Lung (tissue), 12 donors: ENCODE data around the gene AP4M1. TPM values are rescaled to one million over a fixed set of nuclear protein-coding genes. Genes with fewer than 3 reads are reported as not detected.

ENCODE experiments used
- ATAC-seq: fragments of 200-7000 bp; cut with Tn5 transposase; one replicate; pipeline ENCODE4 v1.9.1; 2020; ENCODE audit warnings: moderate number of reproducible peaks; ENCODE audit not compliant: insufficient read depth, low FRiP score
- DNase-seq, 3 donors: peaks; one replicate each; pipeline ENCODE4 v3.0.0-alpha.2; 2013 to 2017
- H3K27ac ChIP-seq, 2 donors: one replicate each; pipeline ENCODE4 v1.5.1; 2013; ENCODE audit warnings: mild to moderate bottlenecking in 2 of 2, moderate library complexity in 2 of 2, control low read depth in 1 of 2, inconsistent platforms in 1 of 2, low read depth in 1 of 2, low read length in 1 of 2
- H3K27me3 ChIP-seq, 3 donors: one replicate each; pipeline ENCODE4 v1.5.1; 2013; ENCODE audit warnings: low read length in 2 of 3; ENCODE audit not compliant: control insufficient read depth in 3 of 3, insufficient read depth in 3 of 3
- H3K36me3 ChIP-seq, 4 donors: one replicate each; pipeline ENCODE4 v1.5.1; 2013; ENCODE audit warnings: low read length in 4 of 4, mild to moderate bottlenecking in 1 of 4, moderate library complexity in 1 of 4; ENCODE audit not compliant: control insufficient read depth in 4 of 4, insufficient read depth in 4 of 4
- H3K4me1 ChIP-seq, 5 donors: one replicate each; pipeline ENCODE4 v1.5.1; 2013; ENCODE audit warnings: low read length in 5 of 5, mild to moderate bottlenecking in 2 of 5, moderate library complexity in 1 of 5; ENCODE audit not compliant: control insufficient read depth in 5 of 5, insufficient read depth in 5 of 5
- H3K4me3 ChIP-seq: one replicate; pipeline ENCODE4 v1.5.1; 2013; ENCODE audit warnings: mild to moderate bottlenecking, control low read depth, moderate library complexity
- H3K9ac ChIP-seq, 2 donors: one replicate each; pipeline ENCODE4 v1.5.1; 2013; ENCODE audit warnings: low read length in 2 of 2, control low read depth in 1 of 2; ENCODE audit not compliant: insufficient read depth in 1 of 2
- H3K9me3 ChIP-seq, 4 donors: one replicate each; pipeline ENCODE4 v1.5.1; 2013; ENCODE audit warnings: low read length in 3 of 4, mild to moderate bottlenecking in 1 of 4, moderate library complexity in 1 of 4; ENCODE audit not compliant: control insufficient read depth in 4 of 4, insufficient read depth in 3 of 4
- WGBS, 2 donors: extraction: QIAGEN DNeasy Blood & Tissue Kit; methylation state at CpG; one replicate each; pipeline ENCODE4 v1.1.7; 2013; 5-methylcytosine and 5-hydroxymethylcytosine counted together
- polyA plus RNA-seq, 2 donors: library from polyadenylated mRNA; stranded (reverse); fragments of 200-250 nt; gene quantifications; one replicate each; pipeline ENCODE4 v1.2.1, GENCODE V29; 2013
- total RNA-seq, 2 donors: library from RNA; depleted of rRNA in 1 of 2; stranded (reverse); fragments of >200 nt in 1 of 2; gene quantifications; one replicate each; pipeline ENCODE4 v1.2.1, GENCODE V29; 2014 to 2021
- TF ChIP-seq, protein P1 (sequence below): IDR thresholded peaks from 2 replicates; pipeline ENCODE4 v1.5.1; 2012; ENCODE audit warnings: mild to moderate bottlenecking; ENCODE audit errors: control extremely low read depth, extremely low read depth
- donor health status: control.
- donor health status: control.
- donor health status: Bipolar disorder and iron deficiency.
- donor health status: healthy.
- donor health status: DM: yes; HTN: yes; CAD: no.

AP4M1 gene
- total and polyA plus RNA-seq, 4 donors: 14.8 to 24.2 (median 17.1) TPM

DNA sequence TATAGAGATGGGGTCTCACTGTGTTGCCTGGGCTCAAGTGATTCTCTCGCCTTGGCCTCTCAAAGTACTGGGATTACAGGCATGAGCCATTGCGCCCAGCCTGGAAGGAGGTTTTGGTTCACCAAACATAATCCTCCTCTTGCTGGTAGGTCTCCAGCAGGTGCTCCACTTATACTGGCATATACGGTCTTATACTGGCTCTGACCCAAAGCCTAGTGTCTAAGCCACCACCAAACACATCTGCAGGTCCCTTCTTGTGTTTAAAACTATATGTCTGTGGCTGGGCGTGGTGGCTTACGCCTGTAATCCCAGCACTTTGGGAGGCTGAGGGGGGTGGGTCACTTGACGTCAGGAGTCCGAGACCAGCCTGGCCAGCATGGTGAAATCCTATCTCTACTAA, 30.7 kb downstream of the AP4M1 start:
- Histone ChIP-seq H3K27me3 (no peaks in the 10 kb centered on the region), H3K4me1 (peaks cover 0 to 10% (median 5%) of the 10 kb centered on the region in 5 donors), H3K9ac (no peak overlapping the region), H3K4me3 (no peak overlapping the region), H3K36me3 (no peaks in the 10 kb centered on the region), H3K9me3 (no peaks in the 10 kb centered on the region), H3K27ac (no peak overlapping the region)
- 62 to 71% methylated on average over 7 of the region's 7 CpGs for WGBS, 2 donors
- ATAC-seq: no peak
- TF ChIP-seq, protein P1, sequence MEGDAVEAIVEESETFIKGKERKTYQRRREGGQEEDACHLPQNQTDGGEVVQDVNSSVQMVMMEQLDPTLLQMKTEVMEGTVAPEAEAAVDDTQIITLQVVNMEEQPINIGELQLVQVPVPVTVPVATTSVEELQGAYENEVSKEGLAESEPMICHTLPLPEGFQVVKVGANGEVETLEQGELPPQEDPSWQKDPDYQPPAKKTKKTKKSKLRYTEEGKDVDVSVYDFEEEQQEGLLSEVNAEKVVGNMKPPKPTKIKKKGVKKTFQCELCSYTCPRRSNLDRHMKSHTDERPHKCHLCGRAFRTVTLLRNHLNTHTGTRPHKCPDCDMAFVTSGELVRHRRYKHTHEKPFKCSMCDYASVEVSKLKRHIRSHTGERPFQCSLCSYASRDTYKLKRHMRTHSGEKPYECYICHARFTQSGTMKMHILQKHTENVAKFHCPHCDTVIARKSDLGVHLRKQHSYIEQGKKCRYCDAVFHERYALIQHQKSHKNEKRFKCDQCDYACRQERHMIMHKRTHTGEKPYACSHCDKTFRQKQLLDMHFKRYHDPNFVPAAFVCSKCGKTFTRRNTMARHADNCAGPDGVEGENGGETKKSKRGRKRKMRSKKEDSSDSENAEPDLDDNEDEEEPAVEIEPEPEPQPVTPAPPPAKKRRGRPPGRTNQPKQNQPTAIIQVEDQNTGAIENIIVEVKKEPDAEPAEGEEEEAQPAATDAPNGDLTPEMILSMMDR: no peak
- DNase-seq: no peak

DNA sequence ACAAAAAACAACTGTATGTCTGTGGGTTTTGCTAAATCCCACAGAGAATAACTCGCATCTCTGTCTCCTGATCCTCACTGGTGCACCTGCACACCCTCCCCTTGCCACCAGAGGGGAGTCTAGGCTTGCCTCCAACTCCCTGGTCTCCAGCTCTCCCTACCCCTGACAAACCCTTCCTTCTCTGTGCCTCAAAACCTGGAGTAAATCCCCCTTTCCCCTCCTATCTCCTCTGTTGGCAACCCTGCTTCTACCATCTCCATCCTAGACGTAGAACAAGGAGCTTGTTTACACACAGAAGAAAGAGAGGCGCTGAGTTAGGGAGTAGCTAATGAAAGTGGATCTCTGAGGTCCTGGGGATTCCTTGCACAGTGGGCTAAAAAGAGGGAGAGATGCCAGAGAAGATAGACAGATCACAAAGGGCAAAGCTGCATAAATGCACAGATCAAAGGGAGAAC, 31.3 kb downstream of the AP4M1 start:
- H3K9me3 ChIP-seq: no peaks in the 10 kb centered on the region
- no peaks in the 10 kb centered on the region for H3K36me3 ChIP-seq
- TF ChIP-seq, protein P1: peak; percentile 85
- WGBS, 2 donors: 22 to 27% methylated on average over 3 of the region's 3 CpGs
- H3K27me3 ChIP-seq: no peaks in the 10 kb centered on the region
- H3K4me1 ChIP-seq: peaks cover 0 to 9% (median 5%) of the 10 kb centered on the region in 5 donors
- DNase-seq: peak; percentile 63 to 72 (median 65)
- H3K9ac ChIP-seq: peak overlapping the region in 1 of 2 donors; percentile 11
- no peak overlapping the region for H3K27ac ChIP-seq
- H3K4me3 ChIP-seq: no peak overlapping the region
- peak; percentile 70 for ATAC-seq

DNA sequence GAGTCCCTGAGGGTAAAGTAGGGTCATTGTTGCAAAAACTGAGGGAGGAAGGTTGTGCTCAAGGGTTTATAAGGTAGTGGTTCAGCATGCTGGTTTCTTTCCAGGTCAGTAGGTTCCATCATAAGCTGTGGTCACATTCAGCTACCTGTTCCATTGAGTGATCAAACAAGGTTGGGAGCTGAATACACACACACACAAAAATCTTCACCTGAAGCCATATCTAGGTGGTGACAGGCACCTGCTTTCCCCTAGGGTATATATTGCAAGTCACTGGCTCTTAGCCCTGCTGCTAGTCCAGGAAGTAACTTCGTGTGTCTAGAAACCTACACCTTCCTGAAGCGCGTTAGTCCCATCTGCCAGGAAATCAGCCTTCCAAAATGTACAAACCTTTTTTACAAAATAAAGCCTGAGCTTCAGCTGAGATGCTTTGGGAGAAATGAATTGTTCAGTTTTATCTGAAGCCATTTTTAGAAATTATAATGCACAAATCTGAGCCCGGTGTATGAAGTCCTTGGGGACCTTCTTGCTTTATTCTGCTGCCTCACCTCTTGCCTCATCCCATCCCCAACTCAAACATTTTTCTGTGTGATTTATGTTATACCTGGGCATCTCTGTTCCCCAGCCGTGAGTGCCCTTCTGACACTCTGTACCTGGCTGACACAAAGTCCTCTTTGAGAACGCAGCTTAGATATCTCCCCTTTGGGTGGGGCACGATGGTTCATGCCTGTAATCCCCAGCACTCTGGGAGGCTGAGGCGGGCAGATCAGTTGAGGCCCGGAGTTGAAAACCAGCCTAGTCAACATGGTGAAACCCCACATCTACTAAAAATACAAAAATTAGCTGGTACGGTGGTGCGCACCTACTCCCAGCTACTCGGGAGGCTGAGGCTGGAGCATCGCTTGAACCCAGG, 36.7 kb downstream of the AP4M1 start:
- Histone ChIP-seq H3K4me3 (no peak overlapping the region), H3K36me3 (no peaks in the 10 kb centered on the region), H3K9ac (no peak overlapping the region), H3K9me3 (no peaks in the 10 kb centered on the region), H3K4me1 (no peaks in the 10 kb centered on the region), H3K27ac (no peak overlapping the region), H3K27me3 (no peaks in the 10 kb centered on the region)
- DNase-seq: no peak
- no peak for ATAC-seq
- TF ChIP-seq, protein P1: no peak
- WGBS, 2 donors: 73 to 76% methylated on average over 13 of the region's 13 CpGs
